ENCODE data around the gene FAM110A.
"Not testable (repeated sequence)": the region's sequence is repeated elsewhere in the genome, so short reads cannot be mapped to it uniquely, and the experiment has no call there.

FAM110A gene

DNA sequence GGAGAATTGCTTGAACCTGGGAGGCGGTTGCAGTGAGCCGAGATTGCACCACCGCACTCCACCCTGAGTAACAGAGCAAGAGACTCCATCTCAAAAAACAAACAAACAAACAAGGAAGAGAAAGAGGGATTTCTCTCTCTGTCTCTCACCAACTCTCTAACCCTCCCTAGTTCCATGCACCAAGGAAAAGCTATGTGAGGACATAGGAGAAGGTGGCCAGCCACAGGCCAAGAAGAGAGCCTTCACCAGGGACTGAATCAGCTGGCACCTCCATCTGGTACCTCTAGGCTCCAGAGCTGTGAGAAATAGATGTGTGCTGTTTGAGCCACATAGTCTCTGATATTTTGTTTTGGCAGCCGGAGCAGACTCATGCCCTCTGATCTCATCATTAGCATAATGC is 9.0 kb upstream of the FAM110A start:
- no peak for DNase-seq

DNA sequence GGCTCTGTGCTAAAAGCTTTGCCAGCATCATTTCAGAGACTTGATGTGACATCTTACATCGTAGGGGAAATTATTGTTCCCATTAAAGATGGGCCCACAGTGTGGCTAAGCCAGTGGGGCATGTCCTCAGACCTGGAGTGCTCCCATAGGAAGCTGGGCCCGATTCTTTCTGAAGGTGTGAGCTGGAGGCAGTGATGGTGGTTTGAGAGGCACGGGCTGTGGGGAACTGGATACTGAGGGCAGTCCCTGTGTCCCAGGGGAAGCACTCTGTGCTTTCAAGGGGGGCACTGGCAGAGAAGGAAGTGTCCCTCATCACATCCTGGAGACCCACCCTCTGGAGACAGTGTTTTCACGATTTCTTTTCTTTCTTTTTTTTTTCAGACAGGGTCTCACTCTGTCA is 8.6 kb upstream of the FAM110A start:
- no peak for DNase-seq

DNA sequence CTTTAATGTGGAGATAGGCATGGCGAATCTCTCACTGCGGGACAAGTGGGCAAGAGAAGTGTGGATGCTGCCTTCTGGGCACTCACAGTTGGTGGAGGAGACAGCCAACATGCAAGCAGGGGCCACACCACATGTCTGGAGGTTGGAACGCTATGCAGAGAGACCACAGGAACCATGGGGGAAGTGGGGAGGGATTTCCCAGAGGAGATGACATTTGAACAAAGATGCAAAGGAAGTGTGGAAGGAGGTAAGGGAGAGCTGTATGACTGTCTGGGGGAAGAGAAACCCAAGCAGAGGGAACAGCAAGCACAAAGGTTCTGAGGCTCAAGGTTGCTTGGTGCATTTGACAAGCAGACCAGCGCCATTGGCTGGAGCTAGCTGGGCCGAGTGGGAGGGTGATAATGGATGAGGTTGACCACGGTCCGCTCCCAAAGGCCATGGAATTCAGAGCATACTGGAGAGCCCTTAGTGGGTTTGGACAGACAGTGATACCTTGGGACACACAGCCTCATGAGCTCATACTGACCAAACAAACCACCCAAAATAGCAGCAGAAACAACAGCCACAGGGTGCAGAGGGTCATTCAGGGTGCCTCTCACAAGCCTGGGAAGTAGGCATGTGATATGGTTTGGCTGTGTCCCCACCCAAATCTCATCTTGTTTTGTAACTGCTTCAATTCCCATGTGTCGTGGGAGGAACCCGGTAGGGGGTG is 7.6 kb upstream of the FAM110A start:
- DNase-seq = no peak

DNA sequence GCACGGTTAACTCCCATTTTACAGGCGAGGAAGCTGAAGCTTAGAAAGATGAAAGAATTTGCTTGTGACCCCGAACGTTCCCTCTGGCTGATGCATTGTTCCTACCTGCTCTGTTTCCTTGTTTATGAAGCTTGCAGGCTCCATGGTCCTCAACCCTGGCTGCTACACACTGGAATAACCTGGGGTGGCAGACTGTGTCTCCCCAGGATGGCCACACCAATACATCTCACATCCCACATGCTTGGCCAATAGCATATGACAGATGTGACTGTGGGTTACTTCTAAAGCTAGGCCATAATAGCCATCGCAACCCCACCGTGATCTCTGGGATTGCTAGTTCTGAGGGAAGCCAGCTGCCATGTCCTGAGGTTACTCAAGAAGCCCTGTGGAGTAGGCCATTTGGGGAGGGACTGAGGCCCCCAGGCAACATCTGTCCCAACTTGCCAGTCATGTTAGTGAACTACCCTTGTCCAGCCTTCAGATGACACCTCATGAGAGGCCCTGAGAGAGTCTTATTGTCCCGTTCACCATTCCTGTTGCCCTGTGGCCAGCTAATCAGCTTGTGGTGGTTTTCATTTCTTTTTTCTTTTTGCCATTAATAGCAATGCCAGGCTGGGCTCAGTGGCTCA is 6.7 kb upstream of the FAM110A start:
- DNase-seq = no peak

DNA sequence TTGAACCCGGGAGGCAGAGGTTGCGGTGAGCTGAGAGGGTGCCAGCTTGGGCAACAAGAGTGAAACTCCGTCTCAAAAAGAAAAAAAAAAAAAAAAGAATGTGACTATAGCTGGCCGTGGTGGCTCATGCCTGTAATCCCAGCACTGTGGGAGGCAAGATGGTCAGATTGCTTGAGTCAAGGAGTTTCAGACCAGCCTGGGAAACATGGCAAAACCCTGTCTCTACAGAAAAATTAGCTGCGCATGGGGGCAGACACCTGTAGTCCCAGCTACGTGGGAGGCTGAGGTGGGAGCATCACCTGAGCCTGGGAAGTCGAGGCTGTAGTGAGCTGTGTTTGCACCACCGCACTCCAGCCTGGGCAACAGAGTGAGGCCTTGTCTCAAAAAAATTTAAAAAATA is 5.5 kb upstream of the FAM110A start:
- not testable (repeated sequence) for DNase-seq

DNA sequence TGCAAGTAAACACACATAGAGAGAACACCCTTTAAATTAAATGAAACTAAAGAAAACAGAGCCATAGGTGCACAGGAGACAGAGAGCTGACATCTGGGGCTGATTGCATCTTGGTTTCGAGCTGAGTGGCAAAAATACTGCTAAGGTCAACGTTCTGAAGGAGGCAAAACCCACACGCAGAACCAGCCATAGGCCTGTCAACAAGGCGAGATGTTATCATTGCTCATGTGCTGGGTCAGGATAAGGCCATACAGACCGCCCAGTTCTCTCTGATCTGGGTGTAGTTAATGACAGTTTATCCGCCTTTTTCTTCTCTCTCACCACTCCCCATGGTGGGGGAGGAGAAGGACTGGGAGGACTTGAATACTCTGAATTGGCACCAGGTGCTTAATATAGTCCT is 4.5 kb upstream of the FAM110A start:
- no peak for DNase-seq

DNA sequence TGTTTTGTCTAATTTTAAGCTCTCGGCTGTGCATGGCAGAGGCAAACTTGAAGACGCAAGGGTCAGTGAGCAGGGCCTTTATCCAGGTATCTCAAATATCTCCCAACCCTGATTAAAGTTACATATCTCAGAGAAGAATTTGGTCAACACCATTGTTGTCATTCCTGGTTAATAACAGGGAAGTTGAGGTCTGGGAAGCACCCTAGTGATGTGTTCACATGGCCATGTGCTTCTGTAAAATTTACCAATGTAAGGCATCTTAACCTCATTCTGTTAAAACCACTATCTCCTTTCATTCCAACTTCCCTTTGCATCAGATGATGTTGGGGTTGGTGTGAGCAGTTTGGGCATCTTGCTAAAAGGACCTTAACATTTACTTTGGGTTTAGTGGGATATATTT is 4.0 kb upstream of the FAM110A start:
- no peak for DNase-seq

DNA sequence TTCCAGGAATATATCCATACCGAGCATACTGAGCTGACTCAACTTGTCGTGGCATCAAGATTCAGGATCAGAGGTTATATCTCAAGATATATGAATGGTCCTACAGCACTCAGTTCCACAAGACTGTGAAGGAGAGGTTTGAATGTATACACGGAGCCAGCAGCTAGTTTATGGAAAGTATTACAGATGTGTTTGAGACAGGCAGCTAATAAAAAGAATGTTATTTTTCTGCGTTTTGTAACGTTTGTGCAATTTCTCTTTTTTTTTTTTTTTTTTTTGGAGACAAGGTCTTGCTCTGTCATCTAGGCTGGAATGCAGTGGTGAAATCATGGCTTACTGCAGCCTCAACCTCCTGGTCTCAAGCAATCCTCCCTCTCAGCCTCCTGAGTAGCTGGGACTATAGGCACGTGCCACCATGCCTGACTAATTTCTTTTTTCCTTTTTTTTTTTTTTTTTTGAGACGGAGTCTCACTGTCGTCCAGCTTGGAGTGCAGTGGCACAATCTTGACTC is 3.4 kb upstream of the FAM110A start:
- DNase-seq = no peak

DNA sequence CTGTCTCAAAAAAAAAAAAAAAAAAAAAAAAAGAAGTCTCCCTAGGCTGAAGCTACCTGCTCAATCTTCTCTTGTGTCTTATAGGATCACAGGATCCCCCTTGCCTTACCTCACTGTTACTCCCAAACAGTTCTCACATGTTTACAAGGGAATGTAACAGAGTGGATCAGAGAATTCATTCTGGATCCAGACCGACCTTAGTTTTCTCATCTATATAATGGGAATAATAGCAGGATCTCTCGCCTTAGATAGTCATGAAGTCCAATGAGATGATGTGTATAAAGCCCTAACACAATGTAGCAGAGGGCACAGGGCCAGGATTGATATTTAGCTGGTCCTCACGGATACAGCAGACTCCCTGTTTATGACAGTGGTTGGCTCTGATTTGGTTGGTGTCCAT is 2.3 kb upstream of the FAM110A start:
- DNase-seq = no peak

DNA sequence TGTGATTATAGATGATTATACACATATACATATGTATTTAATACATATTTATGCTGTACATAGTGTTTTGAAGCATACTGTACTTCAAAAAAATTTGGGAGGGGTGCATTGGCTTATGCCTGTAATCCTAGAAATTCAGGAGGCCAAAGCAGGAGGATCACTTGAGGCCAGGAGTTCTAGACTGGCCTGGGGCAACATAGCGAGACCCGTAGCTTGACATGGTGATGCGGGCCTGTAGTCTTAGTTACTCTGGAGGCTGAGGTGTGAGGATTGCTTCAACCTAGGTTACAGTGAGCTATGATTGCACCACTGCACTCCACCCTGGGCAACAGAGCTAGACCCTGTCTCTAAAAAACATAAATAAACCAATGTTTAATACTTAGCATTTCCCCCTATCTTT is 1.6 kb upstream of the FAM110A start:
- no peak for DNase-seq

DNA sequence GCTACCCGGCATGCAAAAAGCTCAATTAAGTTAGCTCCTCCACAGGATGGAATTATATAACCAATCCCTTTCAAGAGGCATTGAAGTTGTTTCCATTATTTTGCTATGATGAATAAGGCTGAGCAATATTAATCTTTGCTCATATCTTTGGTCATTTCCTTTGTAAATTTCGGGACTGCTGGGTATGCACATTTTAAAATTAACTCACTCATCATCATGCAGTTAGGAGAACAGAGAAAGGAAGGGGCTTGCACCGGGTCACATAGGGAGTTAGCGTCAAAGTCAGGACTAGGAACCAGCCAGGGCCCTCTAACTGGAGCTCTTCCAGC is 430 bp upstream of the FAM110A start:
- DNase-seq = no peak

DNA sequence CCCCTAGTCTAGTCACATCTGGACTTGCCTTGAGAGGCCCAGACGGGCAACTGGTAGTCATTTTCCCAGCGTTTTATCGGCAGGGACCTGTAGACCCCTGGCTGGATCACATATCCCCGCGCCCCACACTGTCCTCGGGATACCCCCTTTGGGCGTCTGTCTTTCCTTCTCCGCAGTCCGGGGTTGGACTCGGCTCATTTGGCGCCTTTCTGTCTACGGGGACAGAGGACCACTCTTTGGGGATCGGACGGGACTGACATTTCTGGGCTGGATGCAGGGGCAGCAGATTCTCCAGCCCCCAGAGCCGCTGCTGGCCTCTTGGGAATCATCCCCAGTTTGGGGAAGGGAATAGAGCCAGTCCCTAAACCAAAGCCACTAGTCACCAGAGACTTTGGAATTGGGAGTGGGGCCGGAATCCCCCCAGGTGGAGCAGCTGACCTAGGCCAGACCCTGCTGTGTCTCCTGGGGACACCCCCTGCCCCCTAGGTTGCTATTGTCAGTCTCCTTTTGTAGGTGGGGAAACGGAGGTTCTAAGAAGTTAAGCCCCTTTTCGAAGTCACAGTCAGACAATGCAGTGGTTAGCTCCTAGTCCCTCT is 734 bp downstream of the FAM110A start:
- no peak for DNase-seq

DNA sequence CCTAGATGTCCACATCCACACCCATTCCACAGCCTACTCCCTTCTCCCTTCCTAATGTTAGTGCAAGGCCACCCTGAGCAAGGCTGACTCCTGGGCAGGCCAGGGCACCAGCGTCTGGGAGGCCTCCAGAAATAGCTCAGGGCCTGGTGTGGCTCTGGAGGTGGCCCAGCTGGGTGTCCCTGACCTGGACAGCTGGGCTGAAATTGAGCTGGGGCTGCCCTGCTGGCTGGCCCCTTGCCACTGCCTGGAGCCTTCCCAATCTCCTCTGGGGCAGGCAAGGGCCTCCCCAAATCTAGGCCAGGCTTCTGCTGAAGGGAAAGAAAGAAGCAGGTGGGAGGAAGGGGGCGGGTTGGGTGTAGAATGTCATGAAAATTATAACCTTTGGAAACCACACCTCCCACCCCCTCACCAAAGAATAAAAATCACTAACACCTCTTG is 2.1 kb downstream of the FAM110A start:
- no peak for DNase-seq

DNA sequence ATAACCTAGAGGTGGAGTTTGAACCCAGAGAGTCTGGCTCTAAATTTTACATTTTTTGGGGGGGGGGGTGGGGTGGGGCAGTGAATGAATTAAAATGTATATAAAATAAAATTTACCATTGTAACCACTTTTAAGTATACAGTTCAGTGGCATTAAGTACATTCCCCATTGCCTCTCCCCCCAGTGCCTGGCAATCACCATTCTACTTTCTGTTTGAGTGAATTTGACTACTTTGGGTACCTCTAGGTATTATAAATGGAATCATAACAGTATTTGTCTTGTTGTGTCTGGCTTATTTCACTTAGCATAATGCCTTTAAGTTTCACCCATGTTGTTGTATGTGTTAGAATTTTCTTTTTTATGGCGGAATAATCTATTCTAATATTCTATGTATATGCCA is 2.7 kb downstream of the FAM110A start:
- DNase-seq = no peak

DNA sequence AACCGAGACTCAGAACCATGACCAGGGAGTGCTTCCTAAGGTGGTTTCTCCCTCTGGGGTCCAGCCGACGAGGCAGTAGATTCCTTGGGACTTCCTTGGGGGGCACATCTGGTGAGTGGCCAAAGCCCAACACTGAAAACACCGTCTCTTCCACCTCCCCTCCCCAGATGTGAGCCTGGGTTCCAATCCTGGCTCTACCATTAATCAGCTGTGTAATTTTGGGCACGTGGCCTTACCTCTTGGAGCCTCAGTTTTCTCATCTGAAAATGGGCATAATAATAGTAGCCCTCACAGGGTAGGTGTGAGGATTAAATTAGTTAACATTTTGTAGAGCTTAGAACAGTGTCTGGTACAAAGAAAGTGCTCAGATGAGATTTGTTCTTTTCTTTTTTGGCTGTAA is 5.5 kb downstream of the FAM110A start:
- DNase-seq = no peak

DNA sequence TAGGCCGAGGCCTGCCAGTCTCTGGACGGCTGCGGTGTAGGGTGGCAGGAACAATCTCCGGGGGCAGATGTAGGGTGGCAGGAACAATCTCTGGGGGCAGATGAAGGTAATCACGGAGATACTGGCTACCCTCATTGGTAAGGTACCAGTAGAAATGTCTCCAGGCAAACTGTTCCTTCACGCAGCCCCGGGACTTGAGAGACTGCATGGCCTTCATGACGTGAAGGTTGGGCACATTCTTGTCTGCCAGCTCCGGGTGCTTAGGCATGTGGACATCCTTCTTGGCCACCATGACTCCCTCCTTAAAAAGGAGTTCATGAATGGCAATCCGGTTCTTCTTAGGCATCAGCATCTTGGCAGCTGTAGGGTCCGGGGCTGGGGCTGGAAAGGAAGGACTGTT is 6.1 kb downstream of the FAM110A start:
- no peak for DNase-seq

DNA sequence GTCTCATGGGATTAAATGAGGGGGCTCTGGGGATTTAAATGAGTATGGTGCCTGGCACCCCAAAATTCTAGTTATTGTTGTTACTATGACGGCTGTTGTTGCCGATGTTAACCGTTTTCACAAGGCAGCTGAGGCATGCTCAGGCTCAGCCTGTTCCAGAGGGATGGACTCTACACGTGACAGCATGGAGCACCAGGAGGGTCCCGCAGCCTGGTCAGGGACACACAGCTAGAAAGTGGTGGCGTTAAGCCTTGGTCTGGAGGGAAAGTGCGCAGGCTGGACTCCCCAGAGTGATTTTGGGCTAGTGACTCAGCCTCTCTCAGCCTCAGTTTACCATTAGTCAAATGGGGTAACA is 7.0 kb downstream of the FAM110A start:
- no peak for DNase-seq

DNA sequence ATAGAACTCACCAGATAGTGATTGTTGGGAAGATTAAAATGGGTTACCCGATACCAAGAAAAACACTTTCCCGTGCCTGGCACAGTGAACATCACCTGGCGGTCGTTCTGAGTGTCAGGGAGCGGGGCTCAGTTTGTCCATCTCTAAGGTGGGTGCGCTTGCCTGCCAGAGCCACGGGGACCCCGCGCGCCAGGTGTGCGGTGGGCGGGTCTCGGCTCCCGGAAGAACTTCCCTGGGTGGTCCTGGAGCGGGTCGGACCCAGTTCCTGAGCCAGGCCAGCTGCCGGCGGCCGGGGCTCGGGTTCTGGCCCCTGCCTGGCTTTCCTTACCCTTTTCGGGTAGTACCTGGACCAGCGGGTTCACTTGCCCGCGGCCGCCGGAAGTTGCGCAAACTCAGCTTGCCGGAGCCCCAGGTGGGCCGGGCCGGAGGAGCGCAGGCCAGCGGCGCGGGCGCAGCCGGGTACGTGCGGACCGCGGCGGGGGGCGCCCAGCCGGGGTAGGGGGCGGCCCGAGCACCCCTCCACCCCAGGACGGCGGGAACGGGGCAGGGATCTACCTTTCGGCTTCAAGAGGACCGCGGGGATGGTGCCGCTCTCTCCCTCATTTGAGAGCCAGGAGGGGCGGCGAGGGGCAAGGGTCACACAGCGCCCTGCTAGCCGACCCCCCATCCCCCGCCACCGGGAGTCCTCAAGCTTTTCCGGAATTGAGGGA is 7.5 kb downstream of the FAM110A start:
- DNase-seq = no peak

DNA sequence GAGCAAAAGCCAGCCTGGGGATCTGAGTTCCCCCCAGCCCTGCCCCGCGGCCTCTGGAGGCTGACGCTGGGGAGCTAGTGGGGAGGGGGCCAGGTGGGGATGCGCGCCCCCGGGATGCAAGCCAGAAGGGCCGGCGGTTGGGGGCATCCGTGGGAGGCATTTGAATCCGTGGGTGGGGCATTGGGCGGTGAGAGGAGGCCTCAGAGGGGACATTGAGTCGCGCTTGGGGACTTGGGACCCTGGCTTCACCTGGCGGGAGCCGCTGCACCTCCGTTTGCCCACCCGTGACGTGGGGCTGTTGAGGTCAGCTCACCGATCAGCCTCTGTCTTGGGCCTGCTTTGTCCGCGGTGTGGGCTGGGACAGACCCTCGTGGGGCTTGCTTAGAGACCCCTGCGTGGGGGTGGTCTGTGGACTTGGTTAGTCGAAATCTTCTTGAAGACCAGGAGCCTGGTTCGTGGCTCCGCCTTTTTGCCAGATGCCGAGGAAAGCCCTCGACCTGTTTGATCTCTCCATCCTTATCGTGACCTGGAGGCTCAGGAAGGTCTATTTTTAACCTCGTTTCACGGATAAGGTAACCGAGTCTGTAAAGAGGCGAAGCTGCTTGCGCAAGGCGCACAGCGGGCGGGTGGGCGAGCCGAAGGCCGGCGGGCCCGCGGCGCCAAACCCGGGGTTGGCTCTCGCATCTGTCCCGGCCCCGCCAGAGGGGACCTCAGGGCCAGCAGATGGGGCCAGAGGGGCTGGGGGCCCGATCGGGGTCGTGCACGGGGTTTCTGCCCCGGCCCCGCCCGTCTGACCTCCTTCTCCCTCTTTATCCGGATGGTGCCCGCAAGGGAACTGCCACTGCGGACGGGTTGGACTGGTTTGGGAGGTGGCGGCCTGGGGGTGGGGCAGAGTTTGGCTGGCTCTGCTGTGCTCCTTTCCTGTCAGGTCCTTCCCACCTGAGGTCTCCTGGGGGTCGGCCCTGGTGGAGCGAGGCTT is 8.3 kb downstream of the FAM110A start:
- no peak for DNase-seq

DNA sequence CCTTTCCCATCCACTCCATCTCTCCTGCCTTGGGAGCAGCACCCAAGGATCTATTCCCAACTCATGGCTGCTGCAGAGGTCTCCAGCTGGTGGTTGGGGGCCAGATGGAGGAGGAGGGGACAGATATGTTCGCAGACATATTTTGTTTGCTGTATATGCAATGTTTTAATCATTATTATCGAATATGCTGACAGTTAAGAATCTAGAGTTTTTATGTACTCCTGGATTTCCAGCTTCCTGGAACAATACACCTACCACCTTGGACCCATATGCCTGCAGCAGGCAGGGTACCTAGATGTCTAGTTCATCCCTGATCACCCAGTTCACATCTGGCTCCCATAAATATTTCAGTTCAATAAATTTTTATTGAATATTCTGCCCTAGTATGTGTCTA is 9.0 kb downstream of the FAM110A start:
- no peak for DNase-seq

DNA sequence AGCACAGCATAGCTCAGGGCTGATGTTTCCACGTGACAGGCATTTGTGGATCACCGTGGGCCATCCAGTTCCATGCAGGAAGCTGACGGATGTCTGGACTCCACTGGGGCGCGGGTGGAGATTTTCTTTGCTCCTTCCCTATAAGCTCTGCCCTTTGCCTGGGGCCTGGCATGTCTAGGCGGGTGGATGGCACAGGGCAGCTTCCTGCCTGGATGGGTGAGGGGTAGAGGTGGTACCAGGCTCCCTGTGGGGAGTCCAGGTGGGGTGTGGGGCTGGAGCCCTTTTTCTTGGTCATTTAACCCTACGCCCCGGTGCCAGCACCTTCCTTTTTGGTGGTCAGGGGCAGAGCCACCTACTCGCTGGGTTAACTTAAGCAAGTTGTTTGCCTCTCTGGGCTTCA is 10.4 kb downstream of the FAM110A start:
- DNase-seq = no peak

DNA sequence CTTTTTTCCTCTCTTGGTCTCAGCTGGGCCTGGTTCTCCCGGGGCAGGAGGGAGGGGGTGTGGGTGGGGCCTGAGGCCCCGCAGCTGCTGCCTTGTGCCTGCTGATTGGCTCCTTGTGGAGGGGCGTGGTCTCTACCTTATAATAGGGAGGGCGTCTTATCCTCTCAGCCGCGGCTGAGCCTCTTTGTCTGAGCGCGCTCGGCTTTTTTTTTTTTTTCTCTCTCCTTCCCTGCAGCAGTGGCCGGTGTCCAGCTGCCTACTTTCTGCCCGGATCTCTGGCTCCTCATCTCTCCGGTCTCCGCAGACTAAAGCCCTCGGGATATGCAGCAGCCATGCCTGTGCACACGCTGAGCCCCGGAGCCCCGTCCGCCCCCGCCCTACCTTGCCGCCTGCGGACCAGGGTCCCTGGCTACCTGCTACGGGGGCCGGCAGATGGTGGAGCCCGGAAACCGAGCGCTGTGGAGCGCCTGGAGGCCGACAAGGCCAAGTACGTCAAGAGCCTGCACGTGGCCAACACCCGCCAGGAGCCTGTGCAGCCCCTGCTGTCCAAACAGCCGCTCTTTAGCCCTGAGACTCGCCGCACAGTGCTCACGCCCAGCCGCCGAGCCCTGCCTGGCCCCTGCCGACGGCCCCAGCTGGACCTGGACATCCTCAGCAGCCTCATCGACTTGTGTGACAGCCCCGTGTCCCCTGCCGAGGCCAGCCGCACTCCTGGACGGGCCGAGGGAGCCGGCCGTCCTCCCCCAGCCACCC is 11.1 kb downstream of the FAM110A start:
- peak; percentile 64 to 74 for DNase-seq
